Activated T-cell treated with anti-CD3 and anti-CD28 coated beads, Interleukin-2, amount 50 U/mL, for 24 hours (primary cell): ENCODE measurements around the gene ANGEL2.
A peak's percentile ranks its signal among the peaks of the same experiment; 100 is the strongest.

Source experiments
- DNase-seq: peaks from one replicate; pipeline ENCODE4 v3.0.0-alpha.2; 2020
- H3K27ac Mint-ChIP-seq: 2 replicates; pipeline ENCODE4 v1.8.0; 2020; ENCODE audit warnings: mild to moderate bottlenecking, mixed read lengths
- H3K27me3 Mint-ChIP-seq: 2 replicates; pipeline ENCODE4 v1.8.0; 2020; ENCODE audit warnings: mixed read lengths
- H3K36me3 Mint-ChIP-seq: 2 replicates; pipeline ENCODE4 v1.8.0; 2020; ENCODE audit warnings: low read depth, mixed read lengths
- H3K4me1 Mint-ChIP-seq: 2 replicates; pipeline ENCODE4 v1.8.0; 2020; ENCODE audit warnings: low read depth, mixed read lengths
- H3K4me3 Mint-ChIP-seq: 2 replicates; pipeline ENCODE4 v1.8.0; 2020; ENCODE audit warnings: mild to moderate bottlenecking, moderate library complexity, mixed read lengths
- H3K9me3 Mint-ChIP-seq: 2 replicates; pipeline ENCODE4 v1.8.0; 2020; ENCODE audit warnings: mixed read lengths

The ANGEL2 gene

GRCh38 chr1:212987702-212988322 is 27.9 kb downstream of the ANGEL2 start:
- Mint-ChIP-seq H3K4me1 (peaks cover 6% of the 10 kb centered on the region), H3K27ac (no peak overlapping the region), H3K36me3 (peaks cover 33% of the 10 kb centered on the region), H3K4me3 (no peak overlapping the region), H3K27me3 (no peaks in the 10 kb centered on the region), H3K9me3 (no peaks in the 10 kb centered on the region)
- DNase-seq = no peak

GRCh38 chr1:212986551-212986950 is 29.1 kb downstream of the ANGEL2 start:
- no peak for DNase-seq
- H3K36me3 Mint-ChIP-seq = peaks cover 23% of the 10 kb centered on the region
- no peaks in the 10 kb centered on the region for H3K9me3 Mint-ChIP-seq
- H3K4me3 Mint-ChIP-seq = no peak overlapping the region
- no peaks in the 10 kb centered on the region for H3K27me3 Mint-ChIP-seq
- H3K27ac Mint-ChIP-seq = no peak overlapping the region
- peaks cover 8% of the 10 kb centered on the region for H3K4me1 Mint-ChIP-seq

GRCh38 chr1:212984522-212985291 is 31.0 kb downstream of the ANGEL2 start:
- no peaks in the 10 kb centered on the region for H3K27me3 Mint-ChIP-seq
- no peak for DNase-seq
- H3K36me3 Mint-ChIP-seq = peaks cover 10% of the 10 kb centered on the region
- no peak overlapping the region for H3K27ac Mint-ChIP-seq
- no peak overlapping the region for H3K4me3 Mint-ChIP-seq
- H3K9me3 Mint-ChIP-seq = no peaks in the 10 kb centered on the region
- peaks cover 10% of the 10 kb centered on the region for H3K4me1 Mint-ChIP-seq

- Mint-ChIP-seq H3K9me3 (no peaks in the 10 kb centered on the region), H3K27me3 (peaks cover 4% of the 10 kb centered on the region), H3K4me1 (peaks cover 23% of the 10 kb centered on the region), H3K36me3 (no peaks in the 10 kb centered on the region), H3K27ac (no peak overlapping the region), H3K4me3 (no peak overlapping the region)
- DNase-seq = no peak
Observed at GRCh38 chr1:212983482-212983881, 32.2 kb downstream of the ANGEL2 start.

- Mint-ChIP-seq H3K4me1 (peaks cover 29% of the 10 kb centered on the region), H3K9me3 (no peaks in the 10 kb centered on the region), H3K27ac (no peak overlapping the region), H3K4me3 (no peak overlapping the region), H3K36me3 (no peaks in the 10 kb centered on the region), H3K27me3 (peaks cover 5% of the 10 kb centered on the region)
- no peak for DNase-seq
Observed at GRCh38 chr1:212982430-212983152, 33.1 kb downstream of the ANGEL2 start.

- no peaks in the 10 kb centered on the region for H3K36me3 Mint-ChIP-seq
- H3K9me3 Mint-ChIP-seq = no peaks in the 10 kb centered on the region
- H3K4me1 Mint-ChIP-seq = peaks cover 29% of the 10 kb centered on the region
- H3K27ac Mint-ChIP-seq = no peak overlapping the region
- no peak overlapping the region for H3K4me3 Mint-ChIP-seq
- DNase-seq = no peak
- peaks cover 5% of the 10 kb centered on the region for H3K27me3 Mint-ChIP-seq
Observed at GRCh38 chr1:212981571-212982328, 33.9 kb downstream of the ANGEL2 start.

- no peak for DNase-seq
- H3K4me3 Mint-ChIP-seq = no peak overlapping the region
- no peaks in the 10 kb centered on the region for H3K36me3 Mint-ChIP-seq
- no peaks in the 10 kb centered on the region for H3K9me3 Mint-ChIP-seq
- peaks cover 29% of the 10 kb centered on the region for H3K4me1 Mint-ChIP-seq
- H3K27ac Mint-ChIP-seq = no peak overlapping the region
- H3K27me3 Mint-ChIP-seq = peaks cover 5% of the 10 kb centered on the region
Observed at GRCh38 chr1:212981025-212981495, 34.6 kb downstream of the ANGEL2 start.

- Mint-ChIP-seq H3K27me3 (peaks cover 5% of the 10 kb centered on the region), H3K9me3 (no peaks in the 10 kb centered on the region), H3K36me3 (no peaks in the 10 kb centered on the region), H3K27ac (peak overlapping the region; percentile 36), H3K4me1 (peaks cover 29% of the 10 kb centered on the region), H3K4me3 (no peak overlapping the region)
- no peak for DNase-seq
Observed at GRCh38 chr1:212980123-212980785, 35.4 kb downstream of the ANGEL2 start.

- no peaks in the 10 kb centered on the region for H3K9me3 Mint-ChIP-seq
- H3K27me3 Mint-ChIP-seq = peaks cover 5% of the 10 kb centered on the region
- no peak overlapping the region for H3K4me3 Mint-ChIP-seq
- peaks cover 29% of the 10 kb centered on the region for H3K4me1 Mint-ChIP-seq
- no peaks in the 10 kb centered on the region for H3K36me3 Mint-ChIP-seq
- H3K27ac Mint-ChIP-seq = peak overlapping the region; percentile 48
- DNase-seq = no peak
Observed at GRCh38 chr1:212979340-212980122, 36.1 kb downstream of the ANGEL2 start.

- Mint-ChIP-seq H3K36me3 (no peaks in the 10 kb centered on the region), H3K9me3 (no peaks in the 10 kb centered on the region), H3K27me3 (peaks cover 5% of the 10 kb centered on the region), H3K27ac (no peak overlapping the region), H3K4me3 (no peak overlapping the region), H3K4me1 (peaks cover 29% of the 10 kb centered on the region)
- no peak for DNase-seq
Observed at GRCh38 chr1:212977781-212978645, 37.7 kb downstream of the ANGEL2 start.

GRCh38 chr1:212976586-212976985 is 39.1 kb downstream of the ANGEL2 start:
- no peak overlapping the region for H3K27ac Mint-ChIP-seq
- no peaks in the 10 kb centered on the region for H3K9me3 Mint-ChIP-seq
- H3K27me3 Mint-ChIP-seq = peaks cover 5% of the 10 kb centered on the region
- no peak overlapping the region for H3K4me3 Mint-ChIP-seq
- H3K4me1 Mint-ChIP-seq = peaks cover 27% of the 10 kb centered on the region
- H3K36me3 Mint-ChIP-seq = no peaks in the 10 kb centered on the region
- no peak for DNase-seq

GRCh38 chr1:212975111-212975918 is 40.4 kb downstream of the ANGEL2 start:
- H3K27ac Mint-ChIP-seq = no peak overlapping the region
- H3K4me1 Mint-ChIP-seq = peaks cover 24% of the 10 kb centered on the region
- no peaks in the 10 kb centered on the region for H3K36me3 Mint-ChIP-seq
- H3K27me3 Mint-ChIP-seq = peaks cover 5% of the 10 kb centered on the region
- DNase-seq = no peak
- no peaks in the 10 kb centered on the region for H3K9me3 Mint-ChIP-seq
- no peak overlapping the region for H3K4me3 Mint-ChIP-seq
